Suprapubic skin (tissue), 3 donors: ENCODE results near the gene PDZD7.

Experiments used
- EP300 ChIP-seq: sonication (generic); formaldehyde crosslinking; IDR thresholded peaks from one replicate; pipeline ENCODE4 v1.6.1; 2017; ENCODE audit warnings: antibody characterized with exemption
- POLR2A ChIP-seq, 2 donors: fragments of 450-650 bp; IDR thresholded peaks; one replicate each; pipeline ENCODE4 v1.6.1; 2017; ENCODE audit warnings: antibody characterized with exemption in 2 of 2, mild to moderate bottlenecking in 2 of 2, moderate library complexity in 2 of 2
- TF ChIP-seq, protein P1 (sequence below), 2 donors: fragments of 200-600 bp in 1 of 2; fragments of 450-650 bp in 1 of 2; sonication (generic) in 1 of 2; IDR thresholded peaks; one replicate each; pipeline ENCODE4 v1.5.1; 2016 to 2019; ENCODE audit warnings: antibody characterized with exemption in 2 of 2, mild to moderate bottlenecking in 1 of 2, moderate library complexity in 1 of 2

DNA sequence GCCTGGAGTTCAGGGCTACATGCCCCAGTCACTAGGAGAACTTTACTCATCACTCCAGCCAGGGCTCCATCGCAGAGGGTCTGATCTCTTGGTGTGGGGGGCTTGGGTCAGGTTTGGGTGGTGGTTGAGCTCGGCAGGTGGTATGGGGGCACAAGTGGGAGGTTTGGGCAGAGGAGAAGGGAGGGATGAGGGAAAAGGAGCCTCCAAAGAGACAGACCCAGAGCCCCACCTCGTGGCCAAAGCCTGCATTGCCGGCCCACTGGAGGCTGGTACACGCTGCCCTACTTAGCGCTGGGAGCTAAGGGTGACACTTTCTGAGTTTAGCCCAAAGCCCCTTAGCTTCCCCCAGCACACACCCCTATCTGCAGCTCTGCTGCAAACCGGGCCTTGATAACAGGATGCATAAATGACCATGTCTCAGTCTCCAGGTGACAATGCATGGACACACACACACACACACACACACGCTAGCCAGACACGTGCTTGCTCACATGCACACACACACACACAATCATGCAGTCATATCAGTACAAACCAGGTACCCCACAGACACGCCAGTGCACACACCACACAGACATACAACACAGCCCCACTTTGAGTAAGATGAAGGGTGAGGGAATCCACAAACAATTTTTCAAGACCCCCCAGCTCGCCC lies 16.6 kb downstream of the PDZD7 start:
- TF ChIP-seq, protein P1, sequence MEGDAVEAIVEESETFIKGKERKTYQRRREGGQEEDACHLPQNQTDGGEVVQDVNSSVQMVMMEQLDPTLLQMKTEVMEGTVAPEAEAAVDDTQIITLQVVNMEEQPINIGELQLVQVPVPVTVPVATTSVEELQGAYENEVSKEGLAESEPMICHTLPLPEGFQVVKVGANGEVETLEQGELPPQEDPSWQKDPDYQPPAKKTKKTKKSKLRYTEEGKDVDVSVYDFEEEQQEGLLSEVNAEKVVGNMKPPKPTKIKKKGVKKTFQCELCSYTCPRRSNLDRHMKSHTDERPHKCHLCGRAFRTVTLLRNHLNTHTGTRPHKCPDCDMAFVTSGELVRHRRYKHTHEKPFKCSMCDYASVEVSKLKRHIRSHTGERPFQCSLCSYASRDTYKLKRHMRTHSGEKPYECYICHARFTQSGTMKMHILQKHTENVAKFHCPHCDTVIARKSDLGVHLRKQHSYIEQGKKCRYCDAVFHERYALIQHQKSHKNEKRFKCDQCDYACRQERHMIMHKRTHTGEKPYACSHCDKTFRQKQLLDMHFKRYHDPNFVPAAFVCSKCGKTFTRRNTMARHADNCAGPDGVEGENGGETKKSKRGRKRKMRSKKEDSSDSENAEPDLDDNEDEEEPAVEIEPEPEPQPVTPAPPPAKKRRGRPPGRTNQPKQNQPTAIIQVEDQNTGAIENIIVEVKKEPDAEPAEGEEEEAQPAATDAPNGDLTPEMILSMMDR (IDR thresholded peaks at IDR 0.05): peak; percentile 88 to 91
- no peak for TF ChIP-seq POLR2A (IDR thresholded peaks at IDR 0.05)
- no peak for TF ChIP-seq EP300
